SH-SY5Y (cell line): ENCODE results near the gene WRAP53.

ENCODE experiments used
- GATA2 ChIP-seq: IDR thresholded peaks from 2 replicates; pipeline ENCODE4 v1.6.1; 2011; ENCODE audit warnings: mild to moderate bottlenecking, low read depth, low read length
- GATA3 ChIP-seq: IDR thresholded peaks from 2 replicates; pipeline ENCODE4 v1.6.1; 2011; ENCODE audit warnings: low read depth, mild to moderate bottlenecking, low read length, moderate library complexity

Gene WRAP53

DNA sequence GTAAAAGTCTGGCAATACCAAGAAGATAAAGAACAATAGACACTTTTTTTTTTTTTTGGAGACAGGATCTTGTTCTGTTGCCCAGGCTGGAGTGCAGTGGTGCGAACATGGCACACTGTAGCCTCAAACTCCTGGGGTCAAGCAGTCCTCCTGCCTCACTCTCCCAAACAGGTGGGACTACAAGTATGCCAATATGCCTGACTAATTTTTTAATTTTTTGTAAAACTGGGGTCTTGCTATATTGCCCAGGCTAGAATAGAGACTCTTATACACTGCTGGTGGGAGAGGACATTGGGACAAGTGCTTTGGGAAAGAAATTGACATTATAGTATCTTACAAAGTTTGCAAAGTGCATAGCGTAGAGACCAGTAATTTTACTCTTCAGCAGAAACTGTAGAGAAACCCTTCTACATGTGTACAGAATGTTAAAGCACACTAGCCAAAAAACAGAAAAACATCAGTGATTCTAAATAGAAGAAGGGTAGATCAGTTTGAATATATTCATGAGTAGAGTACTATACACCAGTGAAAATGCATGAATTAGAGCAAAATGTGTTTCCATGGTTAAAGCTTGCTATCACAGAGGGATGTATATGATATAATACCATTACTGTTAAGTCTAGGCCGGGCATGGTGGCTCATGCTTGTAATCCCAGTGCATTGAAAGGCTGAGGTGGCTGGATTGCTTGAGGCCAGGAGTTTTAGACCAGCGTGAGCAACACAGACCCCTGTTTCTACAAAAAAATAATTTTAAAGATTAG lies 9.7 kb downstream of the WRAP53 start:
- TF ChIP-seq GATA2 (no peak), GATA3 (no peak)

DNA sequence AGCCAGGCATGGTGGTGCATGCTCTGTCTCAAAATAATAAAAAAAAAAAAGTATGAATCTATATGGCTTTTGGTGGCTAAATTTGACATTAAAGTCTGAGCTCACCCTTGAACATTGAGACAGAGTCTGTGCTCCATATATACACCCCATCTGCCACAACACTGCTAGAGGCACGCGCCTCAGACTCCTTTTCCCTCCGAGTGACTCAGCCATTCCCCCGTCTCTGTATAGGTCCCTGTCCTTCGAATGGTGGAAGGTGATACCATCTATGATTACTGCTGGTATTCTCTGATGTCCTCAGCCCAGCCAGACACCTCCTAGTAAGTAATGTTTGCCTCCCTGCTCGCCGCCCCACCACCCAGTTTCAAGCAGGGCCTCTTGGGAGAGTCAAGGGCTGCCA lies 12.2 kb downstream of the WRAP53 start:
- no peak for TF ChIP-seq GATA3
- TF ChIP-seq GATA2 = no peak

DNA sequence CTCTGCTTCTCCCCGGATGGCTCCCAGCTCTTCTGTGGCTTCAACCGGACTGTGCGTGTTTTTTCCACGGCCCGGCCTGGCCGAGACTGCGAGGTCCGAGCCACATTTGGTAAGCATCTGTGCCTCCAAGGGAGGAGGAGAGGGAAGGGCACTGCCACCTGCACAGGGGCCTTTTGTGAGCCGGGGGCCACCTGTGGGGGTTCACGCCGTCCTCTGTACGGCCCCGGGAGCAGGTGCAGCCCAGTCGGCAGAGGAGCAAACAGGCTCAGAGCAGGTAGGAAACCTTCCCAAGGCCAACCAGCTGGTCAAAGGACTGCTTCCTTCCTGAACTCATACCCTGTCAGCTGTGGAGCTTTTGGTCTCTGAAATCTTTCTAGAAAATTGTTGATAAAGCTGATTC lies 13.4 kb downstream of the WRAP53 start:
- TF ChIP-seq GATA3 = no peak
- no peak for TF ChIP-seq GATA2

DNA sequence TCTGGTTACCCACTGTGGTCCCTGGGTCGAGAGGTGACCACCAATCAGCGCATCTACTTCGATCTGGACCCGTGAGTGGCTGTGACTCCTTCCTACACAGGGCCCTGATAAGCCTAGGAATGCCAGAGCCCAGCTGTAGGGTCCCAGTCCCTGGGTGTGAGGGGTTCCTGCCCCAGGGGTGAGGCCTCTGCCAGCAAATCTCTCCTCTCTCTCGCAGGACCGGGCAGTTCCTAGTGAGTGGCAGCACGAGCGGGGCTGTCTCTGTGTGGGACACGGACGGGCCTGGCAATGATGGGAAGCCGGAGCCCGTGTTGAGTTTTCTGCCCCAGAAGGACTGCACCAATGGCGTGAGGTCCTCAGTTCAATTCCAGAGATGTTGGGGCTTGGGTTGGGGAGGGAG lies 14.5 kb downstream of the WRAP53 start:
- TF ChIP-seq GATA3 = no peak
- no peak for TF ChIP-seq GATA2

DNA sequence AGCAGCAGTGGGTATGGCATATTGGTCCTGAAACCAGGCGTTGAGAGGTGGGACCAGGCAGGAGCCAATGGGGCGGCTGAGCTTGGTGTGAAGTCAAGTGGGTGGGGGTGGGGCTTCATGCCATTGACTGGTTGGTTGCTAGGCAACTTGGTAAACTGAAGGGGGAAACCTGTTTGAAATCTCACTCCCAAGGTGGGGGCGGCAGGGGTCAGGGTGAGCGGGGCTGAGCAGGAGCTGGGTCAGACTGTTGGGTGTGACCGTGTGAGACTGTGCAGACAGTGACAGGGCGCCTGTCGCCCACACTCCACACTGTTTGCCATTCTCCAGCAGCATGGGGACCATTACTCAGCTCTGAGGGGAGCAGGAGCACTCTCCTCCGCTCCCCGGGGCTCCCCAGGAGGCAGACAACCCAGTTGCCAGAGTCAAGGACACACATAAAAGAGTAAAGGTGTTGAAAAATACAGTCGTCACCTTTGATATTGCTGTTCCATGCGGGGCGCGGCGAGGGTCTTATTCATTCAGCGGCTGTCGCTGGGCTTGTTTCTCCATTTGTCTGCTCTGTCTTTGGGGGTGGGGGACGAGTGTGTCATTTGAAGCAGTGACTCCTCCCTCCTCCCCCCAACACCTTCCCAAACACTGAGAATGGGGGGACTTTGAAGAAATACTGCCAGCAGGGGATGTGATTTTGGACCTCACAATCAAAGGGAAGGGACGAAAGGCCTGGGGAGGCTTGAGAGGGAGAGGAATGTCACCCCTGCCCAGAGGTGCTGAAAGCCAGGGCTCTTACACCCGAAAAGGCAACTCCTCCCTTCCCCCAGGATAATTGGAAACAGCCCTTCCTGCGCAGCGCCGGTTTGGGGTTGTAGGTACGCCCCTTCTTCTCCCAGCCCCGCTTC lies 15.6 kb downstream of the WRAP53 start:
- TF ChIP-seq GATA3 (no peak), GATA2 (no peak)

DNA sequence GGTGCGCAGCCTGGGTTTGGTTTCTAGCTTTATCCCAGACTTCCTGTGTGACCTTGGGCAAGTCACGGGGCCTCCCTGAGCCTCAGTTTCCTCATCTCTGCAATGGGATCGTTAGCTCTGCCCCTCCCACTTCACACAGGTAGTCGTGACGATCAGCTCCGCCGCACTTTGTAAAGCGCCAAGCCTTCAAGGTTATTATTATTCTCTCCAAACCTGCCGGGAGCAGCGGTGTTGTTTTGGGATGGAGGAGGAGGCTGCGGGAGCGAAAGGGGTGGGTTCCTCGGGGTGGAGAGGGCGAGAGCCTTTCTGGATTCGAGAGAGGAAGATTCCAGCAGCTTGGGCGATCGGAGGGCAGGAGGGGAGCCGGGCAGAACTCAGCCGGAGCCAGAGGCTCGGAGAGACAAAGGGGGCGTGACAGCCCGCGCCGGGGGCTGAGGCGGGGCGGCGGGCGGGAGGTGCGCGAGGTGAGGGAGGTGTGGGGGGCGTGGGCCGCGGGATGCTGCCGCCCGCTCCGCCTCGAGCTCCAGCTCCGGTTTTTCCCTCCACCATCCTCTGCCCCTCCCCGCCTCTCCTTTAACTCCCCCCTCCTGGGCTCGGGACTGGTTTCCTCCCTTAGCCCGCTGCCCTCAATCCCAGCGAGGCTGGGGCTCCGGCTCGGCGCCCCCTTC lies 16.5 kb downstream of the WRAP53 start, which contains the start of gene EFNB3:
EFNB3 (plus strand) TSS at position 602 of the 668 bp plus-strand sequence. CDS start 397 bp downstream, outside the sequence.
- TF ChIP-seq GATA3 (no peak), GATA2 (no peak)

DNA sequence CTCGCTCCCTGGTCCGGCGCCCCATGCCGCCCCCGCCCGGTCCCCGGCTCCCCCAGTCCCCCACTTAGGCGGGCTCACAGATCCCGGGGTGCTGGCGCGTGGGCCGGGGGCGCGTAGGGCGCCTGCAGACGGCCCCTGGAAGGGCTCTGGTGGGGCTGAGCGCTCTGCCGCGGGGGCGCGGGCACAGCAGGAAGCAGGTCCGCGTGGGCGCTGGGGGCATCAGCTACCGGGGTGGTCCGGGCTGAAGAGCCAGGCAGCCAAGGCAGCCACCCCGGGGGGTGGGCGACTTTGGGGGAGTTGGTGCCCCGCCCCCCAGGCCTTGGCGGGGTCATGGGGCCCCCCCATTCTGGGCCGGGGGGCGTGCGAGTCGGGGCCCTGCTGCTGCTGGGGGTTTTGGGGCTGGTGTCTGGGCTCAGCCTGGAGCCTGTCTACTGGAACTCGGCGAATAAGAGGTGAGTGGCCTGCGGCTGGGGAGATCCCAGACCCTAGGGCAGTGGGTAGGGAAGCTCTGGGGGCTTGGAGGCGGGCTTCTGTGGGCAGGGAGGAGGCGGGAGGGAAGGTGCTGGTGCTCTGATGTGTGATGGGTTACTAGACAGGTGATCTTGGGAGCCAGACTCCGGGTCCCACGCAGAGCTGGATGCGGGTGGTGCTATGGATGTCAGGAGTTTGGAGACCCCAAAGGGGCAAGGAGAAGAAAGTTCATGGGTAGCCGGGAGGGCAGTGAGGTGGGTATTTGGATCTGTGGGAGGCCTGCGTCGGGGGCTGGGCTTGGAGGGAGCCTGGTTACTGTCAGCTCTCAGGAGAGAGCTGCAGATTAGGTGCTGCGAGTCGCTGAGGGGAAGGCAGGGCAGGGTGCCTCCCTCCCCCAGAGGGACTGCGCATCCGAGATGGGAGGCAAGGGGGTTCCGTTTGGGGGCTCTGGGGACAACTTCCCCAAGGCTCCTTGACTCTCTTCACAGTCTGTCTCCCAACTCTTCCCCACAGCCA lies 17.3 kb downstream of the WRAP53 start:
- TF ChIP-seq GATA3 (no peak), GATA2 (no peak)

DNA sequence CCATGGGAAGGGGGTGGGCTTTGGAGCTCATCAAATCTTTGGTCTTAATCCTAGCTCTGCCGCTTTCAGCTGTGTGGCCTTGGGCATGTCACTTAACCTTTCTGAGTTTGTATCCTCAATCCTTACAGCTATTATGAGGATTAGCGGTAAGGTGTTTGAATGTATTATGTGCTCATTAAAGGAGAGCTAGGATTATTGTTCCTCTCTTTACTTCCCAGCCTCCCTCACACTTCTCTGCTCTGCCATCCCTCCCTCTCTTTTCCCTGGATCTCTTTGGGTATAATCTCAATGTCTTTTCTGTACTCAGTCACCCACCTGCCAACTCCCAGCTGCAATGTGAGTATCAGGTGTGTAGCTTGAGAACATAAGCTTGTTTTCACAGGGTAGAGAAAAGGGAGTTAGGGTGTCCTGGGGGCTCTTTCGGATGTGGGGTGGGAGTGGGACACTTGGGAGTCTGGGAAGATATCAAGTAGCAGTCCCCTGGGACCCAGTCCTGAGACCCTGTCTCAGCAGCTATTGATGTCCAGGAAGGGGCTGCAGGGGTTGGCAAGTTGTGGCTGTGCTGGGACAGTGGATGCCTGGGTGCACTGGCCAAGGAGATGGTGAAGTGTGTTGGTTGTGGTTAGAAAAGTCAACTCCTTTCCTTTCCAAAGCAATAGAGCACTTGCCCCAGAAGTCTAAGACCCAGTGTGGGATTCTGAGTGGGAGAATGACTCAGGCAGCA lies 18.5 kb downstream of the WRAP53 start:
- no peak for TF ChIP-seq GATA3
- no peak for TF ChIP-seq GATA2

DNA sequence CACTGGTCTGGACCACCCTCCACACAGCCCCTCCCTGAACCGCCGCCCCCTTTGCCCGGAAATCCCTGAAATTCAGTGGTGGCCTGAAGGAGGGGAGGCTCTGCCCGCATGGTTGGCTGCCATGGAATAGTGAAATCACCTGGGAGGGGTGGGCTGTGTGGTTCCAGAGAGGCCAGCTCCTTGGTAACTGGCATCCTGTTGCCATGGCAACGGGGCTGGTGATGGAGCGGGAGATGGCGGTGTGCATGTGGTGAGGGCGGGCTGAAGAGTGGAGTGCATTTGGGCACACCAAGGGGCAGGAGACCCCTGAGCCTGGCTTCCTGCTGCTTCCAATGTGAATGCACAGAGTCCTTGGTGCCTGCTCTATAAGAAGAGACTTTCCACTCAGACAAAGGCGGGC lies 19.2 kb downstream of the WRAP53 start:
- TF ChIP-seq GATA2 (peak; percentile 62; the same call in 1 of the 2 replicates), GATA3 (no peak)

DNA sequence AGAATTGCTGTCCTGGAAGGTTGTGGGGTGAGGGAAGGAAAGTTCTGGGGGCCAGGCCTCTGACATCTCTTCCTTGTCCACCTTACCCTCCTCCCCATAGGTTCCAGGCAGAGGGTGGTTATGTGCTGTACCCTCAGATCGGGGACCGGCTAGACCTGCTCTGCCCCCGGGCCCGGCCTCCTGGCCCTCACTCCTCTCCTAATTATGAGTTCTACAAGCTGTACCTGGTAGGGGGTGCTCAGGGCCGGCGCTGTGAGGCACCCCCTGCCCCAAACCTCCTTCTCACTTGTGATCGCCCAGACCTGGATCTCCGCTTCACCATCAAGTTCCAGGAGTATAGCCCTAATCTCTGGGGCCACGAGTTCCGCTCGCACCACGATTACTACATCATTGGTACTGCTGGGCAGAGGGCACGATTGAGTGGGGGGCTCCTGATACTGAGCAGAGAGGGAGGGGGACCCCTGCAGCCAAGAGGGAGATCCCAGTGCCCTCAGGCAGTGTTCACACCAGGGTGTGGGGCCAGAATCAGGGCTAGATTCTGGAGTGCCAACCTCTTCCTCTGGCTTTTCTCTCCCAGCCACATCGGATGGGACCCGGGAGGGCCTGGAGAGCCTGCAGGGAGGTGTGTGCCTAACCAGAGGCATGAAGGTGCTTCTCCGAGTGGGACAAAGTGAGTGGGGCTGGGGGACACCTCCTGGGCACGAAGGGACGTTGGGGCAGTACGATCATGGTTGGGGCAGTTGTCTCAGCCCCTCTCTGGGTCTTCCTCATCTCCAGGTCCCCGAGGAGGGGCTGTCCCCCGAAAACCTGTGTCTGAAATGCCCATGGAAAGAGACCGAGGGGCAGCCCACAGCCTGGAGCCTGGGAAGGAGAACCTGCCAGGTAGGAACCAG lies 19.8 kb downstream of the WRAP53 start:
- TF ChIP-seq GATA2 (no peak), GATA3 (no peak)

DNA sequence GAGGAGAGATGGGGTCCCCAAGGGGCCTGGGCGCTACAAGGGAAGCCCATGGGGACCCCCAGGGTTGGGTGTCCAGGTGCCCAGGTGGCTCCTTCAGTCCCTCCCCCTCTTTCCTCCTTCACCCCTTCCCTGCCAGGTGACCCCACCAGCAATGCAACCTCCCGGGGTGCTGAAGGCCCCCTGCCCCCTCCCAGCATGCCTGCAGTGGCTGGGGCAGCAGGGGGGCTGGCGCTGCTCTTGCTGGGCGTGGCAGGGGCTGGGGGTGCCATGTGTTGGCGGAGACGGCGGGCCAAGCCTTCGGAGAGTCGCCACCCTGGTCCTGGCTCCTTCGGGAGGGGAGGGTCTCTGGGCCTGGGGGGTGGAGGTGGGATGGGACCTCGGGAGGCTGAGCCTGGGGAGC lies 20.8 kb downstream of the WRAP53 start:
- no peak for TF ChIP-seq GATA3
- no peak for TF ChIP-seq GATA2

DNA sequence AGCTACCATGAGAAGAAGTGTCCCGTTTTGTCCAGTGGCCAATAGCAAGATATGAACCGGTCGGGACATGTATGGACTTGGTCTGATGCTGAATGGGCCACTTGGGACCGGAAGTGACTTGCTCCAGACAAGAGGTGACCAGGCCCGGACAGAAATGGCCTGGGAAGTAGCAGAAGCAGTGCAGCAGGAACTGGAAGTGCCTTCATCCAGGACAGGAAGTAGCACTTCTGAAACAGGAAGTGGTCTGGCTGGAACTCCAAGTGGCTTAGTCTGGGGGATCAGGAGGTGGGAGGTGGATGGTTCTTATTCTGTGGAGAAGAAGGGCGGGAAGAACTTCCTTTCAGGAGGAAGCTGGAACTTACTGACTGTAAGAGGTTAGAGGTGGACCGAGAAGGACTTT lies 22.0 kb downstream of the WRAP53 start:
- TF ChIP-seq GATA3 = no peak

DNA sequence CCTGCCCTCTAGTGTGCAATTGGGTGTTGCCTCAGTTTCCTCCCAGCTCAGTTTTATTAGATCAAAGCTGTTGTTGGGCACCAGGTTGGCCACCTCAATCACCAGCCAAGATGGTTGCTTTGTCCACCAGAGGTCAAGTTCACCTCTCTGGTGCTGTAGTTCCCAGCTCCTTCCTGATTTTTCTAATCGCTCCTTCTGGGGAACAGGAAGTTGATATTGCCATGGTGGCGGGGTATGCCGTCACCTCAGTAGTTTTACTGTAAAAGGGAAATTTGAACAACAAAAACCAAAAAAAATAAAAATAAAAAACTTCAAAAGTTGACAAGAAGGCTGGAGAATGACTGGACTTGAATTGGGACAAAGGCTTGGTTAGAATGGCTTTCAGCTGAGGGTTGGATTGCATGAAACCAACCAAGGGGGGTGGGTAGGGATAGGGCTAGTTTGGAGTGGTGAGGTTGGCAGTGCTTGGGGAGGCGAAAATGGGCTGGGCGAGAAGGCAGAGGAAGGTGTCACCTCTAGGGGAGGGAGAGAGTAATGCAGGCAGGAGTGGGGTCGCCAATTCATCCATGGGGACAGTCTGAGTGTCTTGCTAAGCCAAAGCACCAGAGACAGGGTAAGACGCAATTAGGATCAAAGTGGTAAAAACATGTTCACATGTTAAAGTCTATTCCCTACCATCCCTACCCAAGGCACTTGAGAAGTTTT lies 22.9 kb downstream of the WRAP53 start:
- no peak for TF ChIP-seq GATA3
- no peak for TF ChIP-seq GATA2
